ENCODE measurements around the gene GPR142. TPM values are rescaled to one million over a fixed set of nuclear protein-coding genes. Genes with fewer than 3 reads are reported as not detected.

Gene GPR142
- total and polyA plus RNA-seq, 3 donors from 2014 or later, result 0.51 to 0.87 (median 0.55) TPM

- H3K4me1 ChIP-seq, result no peaks in the 10 kb centered on the region
- H3K9me3 ChIP-seq, result no peaks in the 10 kb centered on the region
- no peak overlapping the region for H3K4me3 ChIP-seq
- intact Hi-C loops (cut with DNase I; ENCODE audit: low total_unique reads), result no loop called here
- TF ChIP-seq POLR2A (IDR thresholded peaks at IDR 0.05) (no peak), CTCF (IDR thresholded peaks at IDR 0.05) (no peak)
- DNase-seq, result no peak
- no peaks in the 10 kb centered on the region for H3K27me3 ChIP-seq
- WGBS, 2 donors, result 85 to 87% methylated on average over 19 of the region's 19 CpGs
- H3K27ac ChIP-seq, result no peak overlapping the region
- no peaks in the 10 kb centered on the region for H3K36me3 ChIP-seq (ENCODE audit: low read depth, missing control alignments)
Measured at GRCh38 chr17:74339537-74340195, 27.6 kb upstream of the GPR142 start.

- no peaks in the 10 kb centered on the region for H3K27me3 ChIP-seq
- DNase-seq, result no peak
Measured at GRCh38 chr17:74340470-74341023, 26.8 kb upstream of the GPR142 start.

GRCh38 chr17:74342224-74342623 is 25.1 kb upstream of the GPR142 start:
- Histone ChIP-seq H3K4me3 (no peak overlapping the region), H3K4me1 (no peaks in the 10 kb centered on the region), H3K9me3 (no peaks in the 10 kb centered on the region), H3K36me3 (ENCODE audit: low read depth, missing control alignments) (no peaks in the 10 kb centered on the region), H3K27ac (no peak overlapping the region), H3K27me3 (no peaks in the 10 kb centered on the region)
- TF ChIP-seq POLR2A (IDR thresholded peaks at IDR 0.05), result no peak
- no peak for TF ChIP-seq CTCF (IDR thresholded peaks at IDR 0.05)
- DNase-seq, result no peak
- 80 to 85% methylated on average over 2 to 10 of the region's 10 CpGs for WGBS, 2 donors
- intact Hi-C loops (cut with DNase I; ENCODE audit: low total_unique reads), result no loop called here

More at GRCh38 chr17:74340470-74341023, 26.8 kb upstream of the GPR142 start:
- WGBS, 2 donors, result 74 to 82% methylated on average over 11 to 13 of the region's 13 CpGs
- Histone ChIP-seq H3K36me3 (ENCODE audit: low read depth, missing control alignments) (no peaks in the 10 kb centered on the region), H3K4me1 (no peaks in the 10 kb centered on the region), H3K9me3 (no peaks in the 10 kb centered on the region), H3K4me3 (no peak overlapping the region), H3K27ac (no peak overlapping the region)
- TF ChIP-seq CTCF (IDR thresholded peaks at IDR 0.05) (no peak), POLR2A (IDR thresholded peaks at IDR 0.05) (no peak)
- intact Hi-C loops (cut with DNase I; ENCODE audit: low total_unique reads), result no loop called here

GRCh38 chr17:74343121-74343520 is 24.2 kb upstream of the GPR142 start:
- H3K27ac ChIP-seq, result no peak overlapping the region

More at GRCh38 chr17:74343121-74343520, 24.2 kb upstream of the GPR142 start:
- TF ChIP-seq CTCF (IDR thresholded peaks at IDR 0.05), result no peak
- no peak for TF ChIP-seq POLR2A (IDR thresholded peaks at IDR 0.05)
- Histone ChIP-seq H3K9me3 (no peaks in the 10 kb centered on the region), H3K27me3 (no peaks in the 10 kb centered on the region), H3K4me3 (no peak overlapping the region), H3K4me1 (no peaks in the 10 kb centered on the region), H3K36me3 (ENCODE audit: low read depth, missing control alignments) (no peaks in the 10 kb centered on the region)
- DNase-seq, result no peak
- 86 to 97% methylated on average over 8 of the region's 8 CpGs for WGBS, 2 donors
- intact Hi-C loops (cut with DNase I; ENCODE audit: low total_unique reads), result no loop called here
